ENCODE results near the gene MTUS2. TPM values are rescaled to one million over a fixed set of nuclear protein-coding genes. Genes with fewer than 3 reads are reported as not detected.
"Not testable (repeated sequence)": the region's sequence is repeated elsewhere in the genome, so short reads cannot be mapped to it uniquely, and the experiment has no call there.

Gene MTUS2
- total RNA-seq, 4 donors from 2014 or later: 0.44 to 1.1 (median 0.48) TPM; not detected in 1

DNA sequence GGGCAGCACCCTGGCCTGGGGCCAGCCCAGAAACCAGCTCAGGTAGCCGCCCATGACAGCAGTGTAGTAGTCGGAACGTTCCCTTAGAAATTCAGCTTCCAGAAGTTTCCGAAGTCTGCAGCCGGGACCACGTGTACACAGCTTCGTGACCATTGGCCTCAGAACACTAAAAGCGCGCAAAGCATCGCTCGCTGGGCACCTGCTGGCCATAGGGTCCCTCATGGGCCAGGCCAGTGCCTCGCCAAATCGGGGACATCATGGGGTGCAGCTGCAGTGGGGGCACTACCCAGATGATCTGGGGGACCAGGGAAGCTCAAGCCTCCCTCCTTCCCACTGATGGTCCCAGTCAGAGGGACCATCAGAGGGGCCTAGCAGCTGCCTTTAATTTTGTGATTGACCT lies 384.5 kb downstream of the MTUS2 start:
- DNase-seq (ENCODE audit: low spot score) (no peak), ATAC-seq (ENCODE audit: low FRiP score) (no peak)
- TF ChIP-seq, protein P1, sequence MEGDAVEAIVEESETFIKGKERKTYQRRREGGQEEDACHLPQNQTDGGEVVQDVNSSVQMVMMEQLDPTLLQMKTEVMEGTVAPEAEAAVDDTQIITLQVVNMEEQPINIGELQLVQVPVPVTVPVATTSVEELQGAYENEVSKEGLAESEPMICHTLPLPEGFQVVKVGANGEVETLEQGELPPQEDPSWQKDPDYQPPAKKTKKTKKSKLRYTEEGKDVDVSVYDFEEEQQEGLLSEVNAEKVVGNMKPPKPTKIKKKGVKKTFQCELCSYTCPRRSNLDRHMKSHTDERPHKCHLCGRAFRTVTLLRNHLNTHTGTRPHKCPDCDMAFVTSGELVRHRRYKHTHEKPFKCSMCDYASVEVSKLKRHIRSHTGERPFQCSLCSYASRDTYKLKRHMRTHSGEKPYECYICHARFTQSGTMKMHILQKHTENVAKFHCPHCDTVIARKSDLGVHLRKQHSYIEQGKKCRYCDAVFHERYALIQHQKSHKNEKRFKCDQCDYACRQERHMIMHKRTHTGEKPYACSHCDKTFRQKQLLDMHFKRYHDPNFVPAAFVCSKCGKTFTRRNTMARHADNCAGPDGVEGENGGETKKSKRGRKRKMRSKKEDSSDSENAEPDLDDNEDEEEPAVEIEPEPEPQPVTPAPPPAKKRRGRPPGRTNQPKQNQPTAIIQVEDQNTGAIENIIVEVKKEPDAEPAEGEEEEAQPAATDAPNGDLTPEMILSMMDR (IDR thresholded peaks at IDR 0.05): no peak

DNA sequence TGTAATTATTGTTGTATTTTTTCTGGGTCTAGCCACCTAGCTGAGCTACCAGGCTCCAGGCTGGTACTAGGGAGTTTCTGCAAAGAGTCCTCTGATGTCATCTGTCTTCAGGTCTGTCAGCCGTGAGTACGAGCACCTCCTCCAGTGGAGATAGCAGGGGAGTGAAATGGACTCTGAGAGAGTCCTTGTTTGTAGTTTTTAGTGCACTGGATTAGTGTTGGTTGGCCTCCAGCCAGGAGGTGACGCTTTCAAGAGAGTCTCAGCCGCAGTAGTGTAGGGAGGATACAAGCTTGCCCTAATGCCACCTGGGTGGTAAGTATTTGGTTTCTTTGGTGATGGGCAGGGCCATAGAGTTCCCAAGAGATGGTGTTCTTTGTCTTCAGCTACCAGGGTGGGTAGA lies 390.5 kb downstream of the MTUS2 start:
- TF ChIP-seq, protein P1 (IDR thresholded peaks at IDR 0.05): no peak
- ATAC-seq (ENCODE audit: low FRiP score): no peak
- DNase-seq (ENCODE audit: low spot score): no peak

DNA sequence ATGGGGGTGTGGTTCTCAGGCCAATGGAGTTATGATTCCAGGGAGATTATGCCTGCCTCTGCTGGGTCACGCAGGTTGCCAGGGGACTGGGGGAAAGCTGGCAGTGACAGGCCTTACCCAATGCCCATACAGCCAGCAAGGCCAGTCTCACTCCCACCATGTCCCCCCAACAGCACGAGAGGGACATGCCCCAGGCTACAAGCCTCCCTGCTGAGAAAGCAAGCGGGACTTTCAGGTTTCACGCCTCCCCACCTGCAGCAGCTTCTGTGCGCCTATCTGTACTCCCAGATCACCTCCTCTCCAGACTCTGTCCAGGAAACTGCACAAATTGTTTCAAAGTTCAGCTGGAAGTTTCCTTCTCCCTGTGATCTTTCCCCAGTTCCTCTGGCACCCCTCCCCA lies 391.0 kb downstream of the MTUS2 start:
- not testable (repeated sequence) for DNase-seq (ENCODE audit: low spot score); ATAC-seq (ENCODE audit: low FRiP score)

DNA sequence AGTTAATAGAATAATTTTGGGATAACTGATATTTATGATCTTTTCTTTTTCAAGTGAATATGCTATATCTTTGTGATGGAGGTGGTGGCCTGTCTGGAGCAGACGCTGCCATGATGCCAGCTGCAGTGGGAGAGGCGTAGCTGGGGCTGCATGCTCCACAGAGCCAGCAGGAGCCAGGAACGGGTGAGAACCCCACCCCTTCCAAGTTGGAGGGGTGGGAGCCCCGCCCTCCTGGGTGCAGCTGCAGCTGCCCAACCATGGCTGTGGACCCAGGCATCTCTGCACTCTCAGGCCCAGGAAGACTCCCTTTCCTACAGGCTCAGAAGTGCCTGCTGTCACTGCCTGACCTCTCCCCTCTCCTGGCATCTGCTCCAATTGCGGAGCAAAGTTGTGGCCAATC lies 402.3 kb downstream of the MTUS2 start:
- DNase-seq (ENCODE audit: low spot score) (no peak), ATAC-seq (ENCODE audit: low FRiP score) (no peak)

DNA sequence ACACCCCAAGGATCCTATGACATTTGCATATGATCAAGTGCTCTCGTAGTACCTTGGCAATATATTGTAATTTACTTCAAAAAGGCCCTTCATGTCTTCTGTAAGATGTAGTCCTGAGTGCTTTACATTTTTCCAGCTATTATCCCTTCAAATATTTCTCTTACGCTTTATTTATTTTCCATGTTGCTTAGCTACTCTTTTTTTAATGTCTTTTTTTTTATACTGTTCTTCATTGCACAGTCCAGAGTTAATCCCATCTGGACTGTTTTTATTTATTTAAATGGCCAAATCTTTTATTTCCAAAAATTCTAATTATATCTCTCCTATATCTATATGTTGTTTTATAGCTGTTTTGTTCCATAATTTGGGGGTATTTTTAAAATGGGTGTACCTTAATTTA lies 404.1 kb downstream of the MTUS2 start:
- TF ChIP-seq, protein P1 (IDR thresholded peaks at IDR 0.05): no peak
- ATAC-seq (ENCODE audit: low FRiP score) (no peak), DNase-seq (ENCODE audit: low spot score) (no peak)

More for the DNA sequence above, 402.3 kb downstream of the MTUS2 start:
- TF ChIP-seq, protein P1 (IDR thresholded peaks at IDR 0.05): no peak

DNA sequence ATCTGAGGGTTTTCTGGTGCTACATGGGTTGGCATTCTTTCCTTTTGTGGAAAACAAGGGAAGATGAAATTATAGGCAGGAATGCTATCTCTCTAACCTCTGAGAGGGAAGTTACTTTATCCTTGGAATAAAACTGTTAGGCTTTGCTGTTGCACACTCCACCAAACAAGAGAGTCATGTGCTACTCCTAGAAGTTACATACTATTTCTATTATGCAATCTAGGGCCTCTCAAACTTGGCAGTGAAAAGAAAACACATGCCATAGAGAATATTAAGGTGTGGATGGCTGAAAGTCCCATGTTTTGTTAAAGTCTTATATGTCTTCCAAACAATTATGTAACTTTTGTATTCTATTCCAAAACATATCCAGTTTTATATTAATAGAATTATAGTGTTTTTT lies 407.4 kb downstream of the MTUS2 start:
- no peak for DNase-seq (ENCODE audit: low spot score)
- no peak for ATAC-seq (ENCODE audit: low FRiP score)
- TF ChIP-seq, protein P1 (IDR thresholded peaks at IDR 0.05): no peak

DNA sequence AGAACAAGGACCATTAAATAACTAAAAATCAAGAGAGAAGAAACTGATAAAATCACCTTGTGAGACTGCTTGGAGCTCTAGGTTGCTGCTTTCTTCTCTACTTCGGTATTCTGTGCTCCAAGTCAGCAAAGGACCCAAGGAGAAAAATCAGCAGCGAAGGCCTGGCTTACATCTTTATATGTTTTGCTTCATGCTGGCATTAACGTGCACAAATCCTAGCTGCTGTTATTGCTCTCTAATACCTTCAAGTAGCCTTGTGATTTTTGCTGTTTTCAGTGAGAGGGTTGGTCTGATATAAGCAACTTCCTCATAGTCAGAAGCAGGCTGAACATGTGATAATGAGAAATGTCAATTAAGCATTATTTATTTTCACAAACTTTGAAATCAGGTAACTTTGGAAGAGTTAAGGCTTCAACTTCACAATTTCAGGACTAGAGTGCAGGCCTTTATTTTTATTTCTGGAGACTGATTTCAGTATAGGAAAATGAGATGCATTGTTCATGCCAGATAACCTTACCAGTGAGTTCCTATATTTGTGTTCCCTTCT lies 410.2 kb downstream of the MTUS2 start:
- no peak for DNase-seq (ENCODE audit: low spot score)
- ATAC-seq (ENCODE audit: low FRiP score): no peak
- TF ChIP-seq, protein P1 (IDR thresholded peaks at IDR 0.05): no peak
